Hematopoietic multipotent progenitor cell treated with erythropoietin and hydrocortisone succinate and interleukin-3 and kit ligand, for 17 days (in vitro differentiated cells): Measurements from ENCODE around the gene SENP5.

ENCODE experiments used
- DNase-seq: peaks from one replicate; pipeline ENCODE4 v3.0.0-alpha.2; 2015; ENCODE audit warnings: low spot score

Gene SENP5

DNA sequence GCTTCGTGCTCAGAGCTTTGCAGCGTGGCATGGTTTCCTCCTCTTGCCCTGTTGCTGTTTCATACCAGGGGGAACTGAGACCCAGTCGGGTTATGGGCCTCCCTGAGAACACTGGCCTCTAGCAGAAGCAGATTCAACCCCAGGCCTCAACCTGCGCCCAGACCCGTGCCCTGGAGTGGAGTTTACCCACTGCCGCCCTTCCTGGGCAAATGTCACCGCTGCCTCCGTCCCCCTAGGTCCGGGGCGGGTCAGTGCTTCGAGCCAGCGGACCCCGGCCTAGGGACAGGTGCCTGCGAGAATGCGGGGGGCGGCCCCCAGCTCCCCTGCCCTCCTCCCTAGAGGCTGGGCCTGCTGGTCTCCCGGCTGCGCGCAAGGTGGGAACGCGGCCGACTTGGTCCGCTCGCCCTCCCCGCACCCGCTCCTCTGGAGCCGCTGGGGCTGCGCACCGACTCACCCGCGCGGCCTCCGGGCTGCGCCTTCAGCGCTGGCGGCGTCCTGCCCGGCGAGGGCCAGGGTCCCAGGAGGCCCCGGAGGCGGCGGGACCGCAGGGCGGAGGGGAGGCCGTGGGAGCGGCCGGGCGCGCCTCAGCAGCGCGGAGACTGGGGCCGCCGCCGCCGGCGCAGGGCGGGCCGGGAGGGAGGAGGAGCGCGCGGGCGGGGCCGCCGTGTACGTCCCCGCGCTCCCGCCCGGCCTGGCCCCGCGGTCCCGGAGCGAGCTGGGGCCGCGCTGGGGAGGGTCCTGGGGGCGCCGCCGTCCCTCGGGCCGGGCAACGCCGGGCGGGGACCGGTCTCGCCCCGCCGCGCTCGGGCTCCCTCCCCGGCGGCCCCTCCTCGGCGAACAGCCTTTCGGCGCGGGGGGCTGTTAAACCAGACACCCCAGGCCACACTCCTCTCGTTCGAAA, 100.8 kb downstream of the SENP5 start, which contains the start of gene PIGZ:
PIGZ (minus strand) TSS at position 601 of the 901 bp plus-strand sequence. CDS start 16,802 bp downstream, outside the sequence.
- DNase-seq = peak; percentile 26

DNA sequence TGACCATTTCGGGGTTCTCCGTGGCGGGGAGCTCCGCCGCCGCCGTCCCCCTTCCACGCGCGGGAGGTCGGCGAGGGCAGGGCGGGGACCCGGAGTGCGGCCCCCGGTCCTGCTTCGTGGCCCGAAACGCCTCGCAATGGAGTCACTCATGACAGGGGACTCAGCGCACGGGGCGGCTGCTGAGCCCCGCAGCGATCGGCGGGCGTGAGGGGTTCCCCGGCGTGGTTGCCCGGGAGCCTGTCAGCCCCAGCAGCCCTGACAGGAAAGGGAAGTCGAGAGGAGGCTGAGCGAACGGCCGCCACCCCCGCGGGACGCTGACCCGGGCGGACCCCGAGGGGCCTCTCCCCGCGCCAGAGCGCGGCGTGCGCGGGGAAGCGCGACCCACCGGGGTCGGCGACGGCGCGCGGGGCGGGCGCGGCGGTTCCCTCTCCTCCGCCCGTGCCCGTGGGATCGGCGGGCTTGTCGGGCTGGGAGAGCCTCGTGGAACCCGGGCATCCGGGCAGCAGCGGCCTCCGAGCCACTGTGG, 101.5 kb downstream of the SENP5 start:
- DNase-seq = peak; percentile 7

DNA sequence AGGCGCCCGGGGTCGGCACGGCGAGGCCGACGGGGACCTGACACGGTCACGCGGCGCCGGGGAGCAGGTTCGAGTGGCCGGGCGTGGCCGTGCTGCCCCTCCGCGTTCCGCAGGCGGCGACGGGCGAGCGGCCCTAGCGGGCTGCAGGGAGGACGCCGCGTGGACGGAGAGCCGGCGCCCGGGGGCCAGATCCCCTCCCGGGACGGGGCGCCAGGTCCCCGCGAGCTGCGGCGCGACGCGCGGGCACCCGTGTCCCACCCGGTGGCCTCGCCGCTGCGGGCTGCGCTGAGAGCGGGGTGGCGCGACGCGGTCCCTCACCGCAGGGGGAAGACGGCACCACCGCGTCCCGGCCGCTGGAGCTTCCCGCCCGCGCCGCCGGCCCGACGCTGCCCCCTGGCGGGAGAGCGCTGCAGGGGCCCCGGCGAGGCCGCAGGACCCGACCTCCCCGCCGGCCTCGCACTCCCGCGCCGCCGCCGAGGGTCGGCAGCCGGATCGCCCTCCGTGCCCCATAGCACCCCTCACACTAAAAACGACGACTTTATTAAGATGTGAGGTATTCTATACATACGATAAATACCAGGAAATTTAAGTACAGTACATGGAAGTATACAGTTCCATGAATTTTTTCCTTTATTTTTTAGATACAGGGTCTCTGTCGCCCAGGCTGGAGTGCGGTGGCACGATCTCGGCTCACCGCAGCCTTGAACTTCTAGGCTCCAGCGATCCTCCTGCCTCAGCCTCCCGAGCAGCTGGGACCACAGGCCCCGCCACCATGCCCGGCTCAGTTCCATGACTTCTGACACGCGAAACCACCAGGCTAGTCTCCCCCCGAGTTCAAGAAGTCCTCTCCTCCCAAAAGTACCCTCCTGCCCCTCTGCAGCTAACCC, 102.2 kb downstream of the SENP5 start:
- peak; percentile 65 for DNase-seq

GRCh38 chr3:196970547-196971093, 102.9 kb downstream of the SENP5 start:
- DNase-seq = no peak

GRCh38 chr3:196971094-196971698, 103.5 kb downstream of the SENP5 start:
- peak; percentile 43 for DNase-seq

DNA sequence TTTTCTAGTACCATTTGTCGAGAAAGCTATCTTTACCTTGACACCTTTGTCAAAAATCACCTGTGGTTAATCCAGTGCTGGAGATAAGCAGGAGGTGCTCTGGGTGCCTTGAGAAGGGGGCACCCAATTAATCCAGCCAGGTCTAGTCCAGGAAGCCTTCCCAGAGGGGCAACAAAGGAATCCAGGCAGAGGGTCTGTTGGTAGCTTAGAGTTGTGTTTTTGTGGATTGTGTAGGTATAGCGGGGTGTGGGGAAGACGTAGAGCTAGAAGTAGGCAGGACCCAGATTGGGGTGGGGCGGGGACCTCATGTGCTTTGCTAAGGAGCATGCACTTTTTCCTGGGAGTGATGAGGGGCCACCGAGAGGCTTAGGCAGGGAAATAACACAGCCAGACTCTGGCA, 106.9 kb downstream of the SENP5 start:
- DNase-seq = no peak

DNA sequence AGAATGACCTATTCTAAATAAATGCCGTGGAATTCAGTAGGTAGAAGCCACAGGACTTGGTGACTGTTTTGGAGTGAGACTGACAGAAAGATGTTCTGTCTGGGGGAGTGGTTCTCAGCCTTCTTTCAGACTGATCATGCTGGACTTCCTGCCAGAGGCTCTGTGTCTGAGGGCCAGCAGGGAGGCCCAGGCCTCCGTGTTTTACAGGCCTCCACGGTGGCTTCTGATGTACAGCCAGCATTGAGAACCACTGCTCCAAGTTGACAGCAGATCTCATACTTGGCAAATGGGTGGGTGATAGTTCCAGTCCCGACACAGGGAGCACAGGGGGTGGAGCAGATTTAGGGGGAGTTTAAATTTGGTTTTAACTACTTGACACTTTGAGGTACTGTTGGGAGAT, 107.6 kb downstream of the SENP5 start:
- DNase-seq = no peak

GRCh38 chr3:196976941-196977340, 109.2 kb downstream of the SENP5 start:
- no peak for DNase-seq

GRCh38 chr3:196979545-196979944, 111.8 kb downstream of the SENP5 start:
- DNase-seq = no peak

- DNase-seq = no peak
These were observed 113.9 kb downstream of the SENP5 start for GRCh38 chr3:196981657-196982056.

DNA sequence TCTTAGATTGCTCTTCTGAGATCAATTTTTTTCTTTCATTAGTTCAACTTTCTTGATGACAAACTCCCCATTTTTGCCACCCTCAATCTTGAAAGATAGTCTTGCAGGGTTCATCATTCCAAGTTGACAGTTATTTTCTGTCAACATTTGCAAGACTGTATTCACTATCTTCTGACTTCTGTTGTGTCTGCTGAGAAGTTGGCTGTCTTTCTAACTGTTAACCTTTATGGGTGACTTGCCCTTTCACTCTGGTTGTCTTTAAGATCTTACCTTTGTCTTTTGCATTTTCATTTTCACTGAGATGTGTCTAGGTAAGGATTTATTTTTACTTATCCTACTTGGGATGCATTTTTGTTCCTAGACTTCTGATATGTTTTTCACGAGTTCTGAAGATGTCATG, 115.5 kb downstream of the SENP5 start:
- DNase-seq = no peak
